Endothelial cell of umbilical vein (primary cell): ENCODE data around the gene CPLX1. TPM values are rescaled to one million over a fixed set of nuclear protein-coding genes. Genes with fewer than 3 reads are reported as not detected.

ENCODE experiments used
- BruUV-seq: library from RNA; stranded (reverse); fragments of 400-500 nt; replicated peaks from 2 replicates; lab custom pipeline; 2021; lab: Mats Ljungman, UMichigan
- CTCF ChIA-PET: fragments of 300-600, 350-600 bp; sonication (Branson Sonifier 250); formaldehyde crosslinking; loops from one replicate; lab custom pipeline; 2021; ENCODE audit warnings: antibody characterized with exemption, inconsistent platforms; lab: Charles Lee
- POLR2A ChIA-PET: fragments of 300-600, 350-600 bp; sonication (Branson Sonifier 250); formaldehyde crosslinking; loops from one replicate; lab custom pipeline; 2021; ENCODE audit warnings: antibody characterized with exemption, inconsistent platforms; lab: Charles Lee
- DNase-seq: peaks from one replicate; pipeline ENCODE4 v3.0.0-alpha.2; 2011; ENCODE audit warnings: low read depth, low spot score
- FAIRE-seq: peaks from 2 replicates; lab custom pipeline; 2011; peaks lifted over from hg19 to GRCh38; lab: Jason Lieb, UNC
- H2AFZ ChIP-seq: 2 replicates; pipeline ENCODE4 v1.6.0; 2012; ENCODE audit warnings: low read depth, low read length, control low read depth, inconsistent platforms
- H3K27ac ChIP-seq: 2 replicates; pipeline ENCODE4 v1.5.1; 2011; ENCODE audit warnings: low read depth, mild to moderate bottlenecking, control low read depth, low read length, moderate library complexity; ENCODE audit not compliant: insufficient read depth
- H3K27me3 ChIP-seq, 2 experiments: 2 replicates each; pipeline versions ENCODE4 v1.6.0 to v1.6.1; 2011; ENCODE audit warnings: low read length in 2 of 2, mixed read lengths in 1 of 2; ENCODE audit not compliant: control insufficient read depth in 2 of 2, insufficient read depth in 2 of 2
- H3K36me3 ChIP-seq, 2 experiments: 2 replicates in 1 of 2; 3 replicates in 1 of 2; pipeline ENCODE4 v1.5.1; 2011; ENCODE audit warnings: low read length in 2 of 2, mild to moderate bottlenecking in 1 of 2, moderate library complexity in 1 of 2; ENCODE audit not compliant: control insufficient read depth in 2 of 2, insufficient read depth in 2 of 2; ENCODE audit errors: extremely low read depth in 1 of 2
- H3K4me1 ChIP-seq: 3 replicates; pipeline ENCODE4 v1.5.1; 2011; ENCODE audit warnings: mild to moderate bottlenecking, low read length; ENCODE audit not compliant: control insufficient read depth, insufficient read depth; ENCODE audit errors: extremely low read depth
- H3K4me2 ChIP-seq: 2 replicates; pipeline ENCODE4 v1.6.1; 2011; ENCODE audit warnings: low read length, control low read depth, mixed read lengths; ENCODE audit not compliant: insufficient read depth
- H3K4me3 ChIP-seq, 3 experiments: fragments of 200-600 bp in 1 of 3; sonication (generic), shearing (Covaris generic) in 1 of 3; replicated peaks in 1 of 3; 2 replicates each; pipeline ENCODE4 v1.5.1; 2011 to 2016; ENCODE audit warnings: control low read depth in 3 of 3, low read length in 3 of 3, mild to moderate bottlenecking in 2 of 3, inconsistent platforms in 1 of 3, low read depth in 1 of 3, moderate library complexity in 1 of 3; ENCODE audit not compliant: insufficient read depth in 1 of 3
- H3K79me2 ChIP-seq: 2 replicates; pipeline ENCODE4 v1.6.0; 2012; ENCODE audit warnings: low read length, inconsistent platforms; ENCODE audit not compliant: control insufficient read depth, insufficient read depth
- H3K9ac ChIP-seq: replicated peaks from 2 replicates; pipeline ENCODE3; 2011; ENCODE audit warnings: low read length, control low read depth; ENCODE audit not compliant: insufficient read depth; ENCODE audit errors: extremely low read depth
- H3K9me1 ChIP-seq: replicated peaks from 3 replicates; pipeline ENCODE4 v1.6.0; 2011; ENCODE audit warnings: mild to moderate bottlenecking, low read length; ENCODE audit not compliant: control insufficient read depth, insufficient read depth; ENCODE audit errors: extremely low read depth
- H3K9me3 ChIP-seq: replicated peaks from 2 replicates; pipeline ENCODE4 v1.5.1; 2012; ENCODE audit warnings: low read length, inconsistent platforms; ENCODE audit not compliant: control insufficient read depth, insufficient read depth
- H4K20me1 ChIP-seq: replicated peaks from 2 replicates; pipeline ENCODE3; 2011; ENCODE audit warnings: mild to moderate bottlenecking, low read length; ENCODE audit not compliant: control insufficient read depth, insufficient read depth; ENCODE audit errors: extremely low read depth
- CTCF ChIP-seq, 2 donors: IDR thresholded peaks; 1 replicate in 1 of 2; 2 replicates in 1 of 2; pipeline ENCODE4 v1.5.1; 2011; ENCODE audit warnings: low read length in 2 of 2, mild to moderate bottlenecking in 2 of 2, moderate library complexity in 2 of 2, control low read depth in 1 of 2, inconsistent platforms in 1 of 2, low read depth in 1 of 2; ENCODE audit not compliant: insufficient read depth in 1 of 2; ENCODE audit errors: extremely low read depth in 1 of 2
- EZH2 ChIP-seq: IDR thresholded peaks from 2 replicates; pipeline ENCODE4 v1.6.1; 2012; ENCODE audit warnings: borderline replicate concordance, low read depth, mild to moderate bottlenecking, moderate library complexity, low read length, inconsistent platforms; ENCODE audit not compliant: severe bottlenecking
- FOS ChIP-seq: IDR thresholded peaks from 2 replicates; pipeline ENCODE4 v1.6.1; 2011; ENCODE audit warnings: mild to moderate bottlenecking, low read length, moderate library complexity, borderline replicate concordance; ENCODE audit not compliant: insufficient read depth
- GATA2 ChIP-seq: IDR thresholded peaks from 2 replicates; pipeline ENCODE4 v1.7.0; 2011; ENCODE audit warnings: low read depth, mild to moderate bottlenecking, moderate library complexity, mixed read lengths, low read length; ENCODE audit not compliant: insufficient read length, insufficient read depth
- JUN ChIP-seq: IDR thresholded peaks from 2 replicates; pipeline ENCODE4 v1.6.1; 2011; ENCODE audit warnings: borderline replicate concordance, low read depth; ENCODE audit not compliant: insufficient read length, insufficient read depth
- MAX ChIP-seq: IDR thresholded peaks from 2 replicates; pipeline ENCODE4 v1.6.1; 2011; ENCODE audit not compliant: insufficient read depth, insufficient read length
- MYC ChIP-seq: IDR thresholded peaks from one replicate; pipeline ENCODE4 v1.6.1; 2011; ENCODE audit warnings: mild to moderate bottlenecking, low read depth, low read length
- POLR2A ChIP-seq: IDR thresholded peaks from 2 replicates; pipeline ENCODE4 v1.6.1; 2012; ENCODE audit warnings: low read depth, mild to moderate bottlenecking, control low read depth, low read length
- POLR2AphosphoS5 ChIP-seq: IDR thresholded peaks from 2 replicates; pipeline ENCODE4 v1.6.1; 2012; ENCODE audit warnings: low read depth, mild to moderate bottlenecking, control low read depth, low read length, moderate library complexity; ENCODE audit not compliant: insufficient read depth
- dilution Hi-C: fragments of 300-500 bp; cut with MboI; formaldehyde crosslinking; loops from one replicate; pipeline ENCODE4 v1.15.0; 2019; ENCODE audit warnings: low sequenced_read_pairs; ENCODE audit not compliant: extremely low pct_ligation_motif_present
- intact Hi-C: fragments of 100-400 bp; cut with micrococcal nuclease; formaldehyde crosslinking; loops from one replicate; pipeline ENCODE4 v1.10.0; 2022
- polyA plus RNA-seq, 4 experiments: library from polyadenylated mRNA; depleted of rRNA in 3 of 4; stranded (reverse) in 3 of 4; unstranded in 1 of 4; fragments of >200 nt; gene quantifications; 2 replicates each; pipeline versions ENCODE4 v1.2.1 to v1.2.3, GENCODE V29; 2011 to 2012; ENCODE audit warnings: missing spikeins in 1 of 4
- total RNA-seq: library from RNA; stranded (reverse); gene quantifications from 2 replicates; pipeline ENCODE4 v1.2.3, GENCODE V29; 2021

The CPLX1 gene
- total and polyA plus RNA-seq, 2 donors (not counting 3 experiments of a cell fraction or from before 2014, with no cell fraction given), result 1.0 to 1.8 TPM

- H3K79me2 ChIP-seq, result no peaks in the 10 kb centered on the region
- POLR2A ChIA-PET, result no interaction called here
- CTCF ChIA-PET, result interaction anchor here (1.4 kb wide), 1 partner anchor 8 kb away, joined by 6 read pairs; no protein-coding TSS in a partner anchor
- H3K27ac ChIP-seq, result no peak overlapping the region
- FAIRE-seq, result no peak
- DNase-seq, result no peak
- dilution Hi-C loops (no loop called here), intact Hi-C loops (no loop called here)
- no peak for TF ChIP-seq POLR2AphosphoS5
- no peak for TF ChIP-seq MYC
- TF ChIP-seq GATA2, result no peak
- TF ChIP-seq JUN, result no peak
- TF ChIP-seq MAX, result no peak
- TF ChIP-seq CTCF (IDR thresholded peaks at IDR 0.05; ENCODE audit: extremely low read depth in 1 of 2, insufficient read depth in 1 of 2, low read depth in 1 of 2, low read length in 2 of 2), result no peak
- TF ChIP-seq POLR2A, result no peak
- no peak for TF ChIP-seq FOS
- TF ChIP-seq EZH2, result no peak
- H3K9ac ChIP-seq, result no peak overlapping the region
- no peaks in the 10 kb centered on the region for H4K20me1 ChIP-seq
- H3K4me2 ChIP-seq, result no peak overlapping the region
- no peaks in the 10 kb centered on the region for H3K9me1 ChIP-seq
- peaks cover 17 to 23% of the 10 kb centered on the region in 2 experiments for H3K27me3 ChIP-seq
- no TSS peak for BruUV-seq
- no peak overlapping the region for H3K4me3 ChIP-seq
- no peaks in the 10 kb centered on the region for H3K9me3 ChIP-seq
- no peak overlapping the region for H2AFZ ChIP-seq
- H3K4me1 ChIP-seq, result no peaks in the 10 kb centered on the region
- no peaks in the 10 kb centered on the region for H3K36me3 ChIP-seq
These were observed 5.4 kb downstream of the CPLX1 start for GRCh38 chr4:820230-821172.
